ENCODE data around the gene H1-8.

Gene H1-8

GRCh38 chr3:129576514-129577352 lies 33.8 kb downstream of the H1-8 start:
- no peak for DNase-seq

DNA sequence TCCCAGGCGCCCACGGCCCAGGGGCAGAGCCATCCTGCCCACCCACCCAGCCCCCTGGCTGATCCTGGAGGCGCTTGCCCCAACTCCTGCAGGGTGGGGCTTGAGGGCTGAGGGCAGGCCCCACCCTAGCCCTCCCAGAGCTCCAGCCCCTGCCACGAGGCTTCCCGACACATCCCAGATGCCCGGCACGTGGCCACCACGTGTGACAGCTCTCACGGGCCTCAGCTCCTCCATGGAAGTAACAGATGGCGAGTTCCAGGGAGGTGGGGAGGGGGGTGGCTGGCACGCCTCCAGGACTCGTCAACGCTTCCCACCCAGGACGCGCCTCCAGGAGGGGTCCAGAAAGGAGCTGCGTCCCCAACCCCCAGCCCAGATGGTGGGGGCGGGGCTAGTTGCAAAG lies 34.4 kb downstream of the H1-8 start:
- no peak for DNase-seq

GRCh38 chr3:129577925-129578786 lies 35.2 kb downstream of the H1-8 start:
- peak; percentile 49 for DNase-seq

DNA sequence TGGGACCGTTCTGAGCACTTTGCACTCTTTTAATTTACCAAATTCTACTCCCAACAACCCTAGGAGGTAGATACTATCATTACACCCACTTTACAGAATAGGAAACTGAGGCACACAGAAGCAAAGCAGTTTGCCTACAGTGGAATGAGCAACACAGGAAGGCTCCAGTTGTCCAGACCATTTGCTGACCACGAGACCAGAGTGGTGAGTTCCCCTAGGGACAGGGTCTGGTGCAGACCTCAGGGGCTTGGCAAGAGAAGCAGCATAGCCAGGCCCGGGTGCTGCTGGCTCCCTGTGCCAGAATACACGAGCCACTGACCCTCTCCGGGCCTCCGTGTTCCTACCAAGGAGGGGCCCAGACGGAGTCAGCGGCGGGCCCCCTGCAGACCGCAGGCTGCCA lies 37.0 kb downstream of the H1-8 start:
- DNase-seq, result no peak

GRCh38 chr3:129581623-129582022 lies 38.6 kb downstream of the H1-8 start:
- DNase-seq, result no peak

DNA sequence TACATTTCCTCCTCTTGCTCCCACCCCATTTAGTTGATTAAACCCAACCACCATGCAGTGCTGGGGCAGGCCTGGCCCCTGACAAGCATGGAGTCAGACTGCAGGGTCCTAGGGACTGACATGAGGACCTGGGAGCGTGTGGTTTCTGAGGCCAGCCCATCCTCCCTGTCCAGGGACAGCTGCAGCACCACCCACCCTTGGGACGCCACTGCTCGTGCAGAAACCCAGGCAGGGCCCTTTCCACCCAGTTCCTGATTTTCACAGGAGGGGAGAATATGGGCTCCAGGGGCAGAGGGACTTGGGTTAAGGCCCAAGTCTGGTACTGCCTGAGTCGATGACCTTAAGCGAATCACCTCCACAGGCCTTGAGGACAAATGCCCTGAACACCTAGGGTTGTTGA lies 39.8 kb downstream of the H1-8 start:
- no peak for DNase-seq

GRCh38 chr3:129583289-129583688 lies 40.3 kb downstream of the H1-8 start:
- DNase-seq, result no peak

DNA sequence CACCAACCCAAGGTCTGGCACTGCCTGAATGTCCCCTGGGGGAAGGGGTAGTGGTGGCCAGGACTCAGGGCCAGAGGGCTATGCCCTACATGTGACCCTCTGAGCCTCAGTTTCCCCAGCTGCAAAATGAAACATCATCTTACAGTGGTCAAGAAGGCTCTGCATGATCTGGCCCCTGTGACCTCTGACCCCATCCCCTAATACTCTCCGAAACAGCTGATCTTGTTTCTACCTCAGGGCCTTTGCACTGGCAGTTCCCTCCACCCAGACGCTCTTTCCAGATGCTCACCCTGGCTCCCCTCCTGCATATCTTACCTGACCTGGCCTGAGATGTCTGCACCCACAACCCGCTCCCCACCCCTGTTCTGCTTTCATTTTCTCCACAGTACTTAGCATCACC lies 41.7 kb downstream of the H1-8 start:
- no peak for DNase-seq

- DNase-seq, result no peak
These were observed 43.1 kb downstream of the H1-8 start for GRCh38 chr3:129585949-129586657.

GRCh38 chr3:129586746-129587430 lies 43.9 kb downstream of the H1-8 start:
- DNase-seq, result no peak

GRCh38 chr3:129587566-129588210 lies 44.7 kb downstream of the H1-8 start:
- no peak for DNase-seq

GRCh38 chr3:129590215-129590614 lies 47.2 kb downstream of the H1-8 start:
- no peak for DNase-seq

DNA sequence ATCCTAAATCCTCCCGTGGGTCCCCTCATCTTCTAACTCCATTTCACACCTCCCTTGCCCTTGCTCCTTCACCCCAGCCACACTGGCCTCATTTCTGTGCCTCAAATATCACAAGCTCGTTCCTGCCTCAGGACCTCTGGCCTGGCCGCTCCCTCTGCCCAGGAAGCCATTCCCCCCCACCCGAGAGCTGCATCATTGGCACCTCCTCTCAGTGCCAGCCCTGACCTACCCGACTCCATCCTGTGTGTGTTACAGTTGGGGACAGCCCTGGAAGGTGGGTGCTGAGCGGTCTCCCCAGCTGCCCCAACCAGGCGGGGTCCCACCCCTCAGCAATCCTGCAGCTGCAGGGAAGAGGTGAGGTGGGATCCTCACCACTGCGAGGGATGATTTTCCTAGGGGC lies 49.0 kb downstream of the H1-8 start:
- no peak for DNase-seq

DNA sequence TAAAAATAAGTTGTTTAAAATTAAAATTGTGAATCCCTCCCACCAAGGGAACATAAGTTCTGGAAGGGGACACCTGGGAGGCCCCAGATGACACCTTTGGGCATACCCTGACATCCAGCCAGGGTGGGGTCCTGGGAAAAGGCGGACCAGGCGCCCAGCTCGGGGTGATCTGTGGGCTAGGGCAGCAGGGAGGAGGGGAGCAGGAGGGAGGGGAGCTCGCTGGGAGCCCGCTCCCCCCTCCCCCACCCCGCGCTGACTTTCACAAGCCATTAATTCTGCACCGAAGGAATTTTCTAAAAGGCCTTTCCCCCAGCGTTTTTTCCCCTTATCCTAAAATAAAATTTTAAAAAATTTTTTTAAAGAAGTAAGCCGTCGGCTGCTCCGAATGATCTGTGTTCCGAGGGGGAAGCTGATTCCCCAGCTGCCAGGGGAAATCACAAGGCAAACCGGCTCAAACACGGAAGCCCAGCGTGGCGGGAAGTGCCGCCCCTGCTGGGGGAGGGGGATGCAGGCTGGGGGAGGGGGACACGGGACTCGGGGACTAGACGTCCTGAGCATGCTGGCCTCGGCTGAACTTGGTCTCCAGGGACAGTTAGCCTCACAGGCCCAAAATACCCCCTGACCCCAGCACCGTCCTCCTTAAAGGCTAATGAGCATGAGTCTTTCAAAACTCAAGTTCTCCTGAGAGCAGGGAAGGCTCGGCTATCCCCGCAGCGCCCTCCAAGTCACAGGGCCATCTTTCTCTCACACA lies 49.6 kb downstream of the H1-8 start:
- no peak for DNase-seq

- DNase-seq, result no peak
These were observed 50.2 kb downstream of the H1-8 start for GRCh38 chr3:129593230-129593594.

DNA sequence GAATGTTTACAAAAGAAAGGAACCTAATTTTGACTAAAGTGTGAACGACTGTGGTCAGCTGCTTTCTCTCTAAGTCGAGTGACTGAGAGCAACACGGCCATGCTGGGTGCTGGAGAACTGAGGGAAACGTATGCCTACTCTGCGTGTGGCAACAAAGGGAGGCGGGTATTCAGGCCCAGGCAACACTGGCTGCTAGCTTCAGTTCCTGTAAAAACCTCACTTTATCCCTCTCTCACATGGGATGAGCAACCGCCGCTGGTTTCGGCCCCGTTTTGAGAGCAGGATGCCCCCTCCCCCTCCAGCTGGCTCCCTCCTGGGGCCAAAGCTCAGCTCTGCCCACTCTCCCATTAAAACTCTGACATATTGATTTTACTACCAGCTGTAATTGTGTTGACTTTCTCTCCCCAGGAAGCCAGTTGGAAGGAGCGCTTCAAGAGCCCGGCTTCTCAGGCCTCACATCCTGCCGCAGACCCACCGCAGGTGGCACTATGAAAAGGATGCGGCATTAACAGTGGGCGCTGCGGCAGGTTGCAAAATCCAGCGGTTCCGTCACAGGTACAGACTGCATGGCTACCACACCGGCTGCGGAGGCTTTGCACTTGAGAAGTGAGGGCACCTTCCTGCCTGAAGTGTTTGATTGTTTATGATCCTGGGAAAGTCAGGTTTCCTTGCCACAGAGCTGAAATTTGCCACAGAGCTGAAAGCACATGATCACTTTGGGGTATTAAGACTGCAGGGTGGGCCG lies 50.8 kb downstream of the H1-8 start:
- no peak for DNase-seq

- DNase-seq, result no peak
These were observed 51.4 kb downstream of the H1-8 start for GRCh38 chr3:129594409-129594808.

- DNase-seq, result no peak
These were observed 52.0 kb downstream of the H1-8 start for GRCh38 chr3:129594907-129595390.

- DNase-seq, result no peak
These were observed 52.7 kb downstream of the H1-8 start for GRCh38 chr3:129595544-129596193.
